IMR-90 (cell line): ENCODE data around the gene HPSE2. TPM values are rescaled to one million over a fixed set of nuclear protein-coding genes. Genes with fewer than 3 reads are reported as not detected.

Experiments used
- ATAC-seq: fragments of 200-7000 bp; cut with Tn5 transposase; 2 replicates; pipeline ENCODE4 v1.9.1; 2020; ENCODE audit warnings: low read depth, mild to moderate bottlenecking, moderate library complexity
- BruUV-seq: library from RNA; stranded (reverse); fragments of 400-500 nt; replicated peaks from 2 replicates; lab custom pipeline; 2021; lab: Mats Ljungman, UMichigan
- CTCF ChIA-PET: fragments of 300-600 bp; formaldehyde crosslinking; extraction: SDS; loops from one replicate; lab custom pipeline; 2021; ENCODE audit warnings: antibody characterized with exemption; lab: Yijun Ruan, JAX
- POLR2A ChIA-PET: fragments of 300-600 bp; sonication (Branson Sonifier 250); formaldehyde crosslinking; loops from one replicate; lab custom pipeline; 2022; ENCODE audit warnings: antibody characterized with exemption; ENCODE audit not compliant: unreplicated experiment; lab: Charles Lee
- DNase-seq: peaks from one replicate; pipeline ENCODE4 v3.0.0; 2013
- H2AFZ ChIP-seq: replicated peaks from 2 replicates; pipeline ENCODE3; 2013; ENCODE audit warnings: low read length, mild to moderate bottlenecking; ENCODE audit not compliant: poor library complexity
- H2AK5ac ChIP-seq: 2 replicates; pipeline ENCODE4 v1.6.1; 2013; ENCODE audit warnings: low read depth, low read length, inconsistent platforms
- H2AK9ac ChIP-seq: replicated peaks from 2 replicates; pipeline ENCODE3; 2013; ENCODE audit warnings: mild to moderate bottlenecking, low read depth, low read length, moderate library complexity; ENCODE audit not compliant: poor library complexity
- H2BK120ac ChIP-seq: 2 replicates; pipeline ENCODE4 v1.6.1; 2013; ENCODE audit warnings: low read depth, low read length, inconsistent platforms
- H2BK15ac ChIP-seq: 3 replicates; pipeline ENCODE4 v1.6.1; 2013; ENCODE audit warnings: low read depth, low read length, inconsistent platforms
- H2BK20ac ChIP-seq: 2 replicates; pipeline ENCODE4 v1.6.1; 2013; ENCODE audit warnings: low read depth, mild to moderate bottlenecking, inconsistent platforms, low read length, moderate library complexity
- H2BK5ac ChIP-seq: 2 replicates; pipeline ENCODE4 v1.6.1; 2013; ENCODE audit warnings: mild to moderate bottlenecking, low read depth, low read length, inconsistent platforms; ENCODE audit not compliant: poor library complexity, severe bottlenecking
- H3K14ac ChIP-seq: replicated peaks from 2 replicates; pipeline ENCODE4 v1.6.1; 2013; ENCODE audit warnings: low read depth, low read length, inconsistent platforms
- H3K18ac ChIP-seq: 2 replicates; pipeline ENCODE4 v1.6.1; 2013; ENCODE audit warnings: low read depth, low read length, control low read depth
- H3K23ac ChIP-seq: 2 replicates; pipeline ENCODE4 v1.6.1; 2013; ENCODE audit warnings: low read depth, low read length, inconsistent platforms
- H3K27ac ChIP-seq: 2 replicates; pipeline ENCODE4 v1.5.1; 2013; ENCODE audit warnings: mild to moderate bottlenecking, control low read depth, low read length; ENCODE audit not compliant: insufficient read depth
- H3K27me3 ChIP-seq: 2 replicates; pipeline ENCODE4 v1.6.1; 2013; ENCODE audit warnings: low read length; ENCODE audit not compliant: control insufficient read depth, insufficient read depth
- H3K36me3 ChIP-seq: 2 replicates; pipeline ENCODE4 v1.6.1; 2013; ENCODE audit warnings: low read length, mixed read lengths; ENCODE audit not compliant: control insufficient read depth, insufficient read depth
- H3K4ac ChIP-seq: 2 replicates; pipeline ENCODE4 v1.6.1; 2013; ENCODE audit warnings: low read depth, low read length, inconsistent platforms
- H3K4me1 ChIP-seq: 2 replicates; pipeline ENCODE4 v1.6.1; 2013; ENCODE audit warnings: low read length, mixed read lengths; ENCODE audit not compliant: control insufficient read depth, insufficient read depth
- H3K4me2 ChIP-seq: 2 replicates; pipeline ENCODE4 v1.6.1; 2013; ENCODE audit warnings: low read depth, mild to moderate bottlenecking, control low read depth, low read length, moderate library complexity
- H3K4me3 ChIP-seq: 2 replicates; pipeline ENCODE4 v1.5.1; 2013; ENCODE audit warnings: low read depth, mild to moderate bottlenecking, control low read depth, low read length, moderate library complexity; ENCODE audit not compliant: insufficient read depth
- H3K56ac ChIP-seq: 2 replicates; pipeline ENCODE4 v1.6.1; 2013; ENCODE audit warnings: low read length, inconsistent platforms; ENCODE audit not compliant: insufficient read depth; ENCODE audit errors: extremely low read depth
- H3K79me1 ChIP-seq, 2 experiments: 2 replicates each; pipeline ENCODE4 v1.6.1; 2013; ENCODE audit warnings: low read length in 2 of 2, inconsistent platforms in 1 of 2, low read depth in 1 of 2
- H3K9ac ChIP-seq: 2 replicates; pipeline ENCODE4 v1.6.1; 2013; ENCODE audit warnings: low read depth, low read length, control low read depth
- H3K9me1 ChIP-seq: 2 replicates; pipeline ENCODE4 v1.6.1; 2013; ENCODE audit warnings: low read length, inconsistent platforms; ENCODE audit not compliant: insufficient read depth
- H3K9me3 ChIP-seq: 2 replicates; pipeline ENCODE4 v1.6.1; 2013; ENCODE audit warnings: low read length; ENCODE audit not compliant: control insufficient read depth, insufficient read depth
- H4K20me1 ChIP-seq: 2 replicates; pipeline ENCODE4 v1.6.1; 2013; ENCODE audit warnings: low read length, inconsistent platforms; ENCODE audit not compliant: insufficient read depth
- H4K5ac ChIP-seq: 2 replicates; pipeline ENCODE4 v1.6.1; 2013; ENCODE audit warnings: mild to moderate bottlenecking, low read depth, low read length, control low read depth
- H4K8ac ChIP-seq, 2 experiments: 2 replicates each; pipeline ENCODE4 v1.6.1; 2013; ENCODE audit warnings: low read depth in 2 of 2, low read length in 2 of 2, control low read depth in 1 of 2, inconsistent platforms in 1 of 2
- H4K91ac ChIP-seq: 2 replicates; pipeline ENCODE4 v1.6.1; 2013; ENCODE audit warnings: low read depth, low read length, inconsistent platforms; ENCODE audit not compliant: insufficient read depth
- CEBPB ChIP-seq: IDR thresholded peaks from 2 replicates; pipeline ENCODE4 v1.6.1; 2012; ENCODE audit warnings: low read depth, low read length, improper control_type of control experiment
- CTCF ChIP-seq: conservative IDR thresholded peaks from 2 replicates; pipeline ENCODE4 v1.5.1; 2012; ENCODE audit warnings: mild to moderate bottlenecking, low read depth, low read length, improper control_type of control experiment
- MAFK ChIP-seq: IDR thresholded peaks from 2 replicates; pipeline ENCODE4 v1.6.1; 2012; ENCODE audit warnings: low read depth, low read length, improper control_type of control experiment
- MAZ ChIP-seq: IDR thresholded peaks from 2 replicates; pipeline ENCODE4 v1.6.1; 2012; ENCODE audit warnings: low read depth, mild to moderate bottlenecking, low read length, improper control_type of control experiment, moderate library complexity, borderline replicate concordance
- MXI1 ChIP-seq: IDR thresholded peaks from 2 replicates; pipeline ENCODE4 v1.6.1; 2012; ENCODE audit warnings: low read depth, mild to moderate bottlenecking, low read length, moderate library complexity, borderline replicate concordance
- RAD21 ChIP-seq: IDR thresholded peaks from 2 replicates; pipeline ENCODE4 v1.6.1; 2012; ENCODE audit warnings: low read length, improper control_type of control experiment
- RCOR1 ChIP-seq: IDR thresholded peaks from 2 replicates; pipeline ENCODE4 v1.6.1; 2012; ENCODE audit warnings: mild to moderate bottlenecking, low read length, improper control_type of control experiment; ENCODE audit not compliant: insufficient replicate concordance
- RFX5 ChIP-seq: IDR thresholded peaks from 2 replicates; pipeline ENCODE4 v1.8.0; 2012; ENCODE audit warnings: low read depth, mild to moderate bottlenecking, low read length, moderate library complexity
- USF2 ChIP-seq: fragments of 150-350 bp; IDR thresholded peaks from 2 replicates; pipeline ENCODE4 v1.6.1; 2017; ENCODE audit warnings: mild to moderate bottlenecking, antibody characterized with exemption, low read length, low read depth
- dilution Hi-C: fragments of 300-500 bp; cut with HindIII; formaldehyde crosslinking; loops from one replicate; pipeline ENCODE4 v1.14.3; 2018; ENCODE audit warnings: low sequenced_read_pairs; ENCODE audit not compliant: unreplicated experiment
- in situ Hi-C: fragments of 300-500 bp; cut with MboI; formaldehyde crosslinking; loops from 3 replicates; pipeline ENCODE4 v1.14.3; 2019; ENCODE audit warnings: low sequenced_read_pairs, inconsistent platforms, mixed read lengths
- intact Hi-C: fragments of 100-400 bp; cut with micrococcal nuclease; formaldehyde crosslinking; loops from 2 replicates; pipeline ENCODE4 v1.10.0; 2022
- polyA plus RNA-seq, 3 experiments: library from polyadenylated mRNA; depleted of rRNA; stranded (reverse); fragments of >200 nt; gene quantifications; 2 replicates each; pipeline ENCODE4 v1.2.3, GENCODE V29; 2012; ENCODE audit warnings: low replicate concordance in 1 of 3
- total RNA-seq: library from RNA; depleted of rRNA; stranded (reverse); fragments of >200 nt; gene quantifications from 2 replicates; pipeline ENCODE4 v1.2.3, GENCODE V29; 2012
- TF ChIP-seq, protein P1 (sequence below): fragments of 150-350 bp; IDR thresholded peaks from 2 replicates; pipeline ENCODE4 v1.6.1; 2016; ENCODE audit warnings: low read depth, mild to moderate bottlenecking, low read length, moderate library complexity, borderline replicate concordance

HPSE2 gene
- total and polyA plus RNA-seq, 2 of the 4 experiments (the other 2 are of a cell fraction): not detected

DNA sequence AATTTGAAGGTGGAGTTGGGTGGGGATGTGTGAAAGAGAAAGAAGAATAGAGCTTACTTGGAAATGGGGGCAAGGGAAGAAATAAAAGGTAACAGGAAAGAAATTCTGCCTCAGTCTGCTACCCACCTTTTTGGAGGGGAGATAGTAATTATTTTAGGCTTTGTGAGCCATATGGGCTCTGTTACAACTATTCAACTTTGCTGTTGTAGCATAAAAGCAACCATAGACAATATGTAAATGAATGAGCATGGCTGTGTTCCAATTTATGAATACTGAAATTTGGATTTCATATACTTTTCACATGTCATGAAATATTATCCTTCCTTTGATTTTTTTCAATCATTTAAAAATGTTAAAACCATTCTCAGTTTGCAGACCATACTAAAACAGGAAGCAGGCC, 176.9 kb downstream of the HPSE2 start:
- no peak overlapping the region for H3K18ac ChIP-seq
- H3K79me1 ChIP-seq: no peaks in the 10 kb centered on the region
- POLR2A ChIA-PET: no interaction called here
- no peak overlapping the region for H2AK9ac ChIP-seq
- no peak overlapping the region for H3K4me3 ChIP-seq
- intact Hi-C loops: no loop called here
- H4K91ac ChIP-seq: no peak overlapping the region
- no peaks in the 10 kb centered on the region for H3K9me1 ChIP-seq
- dilution Hi-C loops: no loop called here
- no peaks in the 10 kb centered on the region for H3K27me3 ChIP-seq
- no peak overlapping the region for H3K23ac ChIP-seq
- no peaks in the 10 kb centered on the region for H3K4me1 ChIP-seq
- H3K36me3 ChIP-seq: no peaks in the 10 kb centered on the region
- H3K9me3 ChIP-seq: no peaks in the 10 kb centered on the region
- no peak overlapping the region for H2BK20ac ChIP-seq
- CTCF ChIA-PET: no interaction called here
- no peak for ATAC-seq
- H3K4me2 ChIP-seq: no peak overlapping the region
- no peak overlapping the region for H4K8ac ChIP-seq
- H4K5ac ChIP-seq: no peak overlapping the region
- H2AK5ac ChIP-seq: no peak overlapping the region
- H2BK5ac ChIP-seq: no peak overlapping the region
- no peak overlapping the region for H2BK15ac ChIP-seq
- in situ Hi-C loops: no loop called here
- no peak overlapping the region for H3K27ac ChIP-seq
- no peak overlapping the region for H3K56ac ChIP-seq
- H2AFZ ChIP-seq: no peak overlapping the region
- TF ChIP-seq RCOR1 (no peak), RFX5 (no peak), USF2 (no peak), MAZ (no peak), MAFK (no peak), CTCF (no peak), MXI1 (no peak), CEBPB (no peak), RAD21 (no peak)
- TF ChIP-seq, protein P1, sequence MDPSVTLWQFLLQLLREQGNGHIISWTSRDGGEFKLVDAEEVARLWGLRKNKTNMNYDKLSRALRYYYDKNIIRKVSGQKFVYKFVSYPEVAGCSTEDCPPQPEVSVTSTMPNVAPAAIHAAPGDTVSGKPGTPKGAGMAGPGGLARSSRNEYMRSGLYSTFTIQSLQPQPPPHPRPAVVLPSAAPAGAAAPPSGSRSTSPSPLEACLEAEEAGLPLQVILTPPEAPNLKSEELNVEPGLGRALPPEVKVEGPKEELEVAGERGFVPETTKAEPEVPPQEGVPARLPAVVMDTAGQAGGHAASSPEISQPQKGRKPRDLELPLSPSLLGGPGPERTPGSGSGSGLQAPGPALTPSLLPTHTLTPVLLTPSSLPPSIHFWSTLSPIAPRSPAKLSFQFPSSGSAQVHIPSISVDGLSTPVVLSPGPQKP: no peak
- H4K20me1 ChIP-seq: no peaks in the 10 kb centered on the region
- H3K14ac ChIP-seq: no peak overlapping the region
- no TSS peak for BruUV-seq
- H2BK120ac ChIP-seq: no peak overlapping the region
- H3K4ac ChIP-seq: no peak overlapping the region
- DNase-seq: no peak
- no peak overlapping the region for H3K9ac ChIP-seq
